ENCODE measurements around the gene OR2C3.
"Not testable (repeated sequence)": the region's sequence is repeated elsewhere in the genome, so short reads cannot be mapped to it uniquely, and the experiment has no call there.

OR2C3 gene

GRCh38 chr1:247528812-247529474 lies 7.3 kb downstream of the OR2C3 start:
- in situ Hi-C loops (cut with MboI; ENCODE audit: low pct_unique_long_range_greater_than_20kb, low sequenced_read_pairs): no loop called here

GRCh38 chr1:247521886-247522285 lies 14.4 kb downstream of the OR2C3 start:
- in situ Hi-C loops (cut with MboI; ENCODE audit: low pct_unique_long_range_greater_than_20kb, low sequenced_read_pairs); DNase-seq: not testable (repeated sequence)

More at GRCh38 chr1:247528812-247529474, 7.3 kb downstream of the OR2C3 start:
- no peak for DNase-seq

- in situ Hi-C loops (cut with MboI; ENCODE audit: low pct_unique_long_range_greater_than_20kb, low sequenced_read_pairs): no loop called here
- no peak for DNase-seq
Measured at GRCh38 chr1:247518613-247518891, 17.7 kb downstream of the OR2C3 start.

GRCh38 chr1:247517795-247518612 lies 18.2 kb downstream of the OR2C3 start:
- no peak for DNase-seq

GRCh38 chr1:247506831-247507230 lies 29.4 kb downstream of the OR2C3 start:
- DNase-seq: no peak
- in situ Hi-C loops (cut with MboI; ENCODE audit: low pct_unique_long_range_greater_than_20kb, low sequenced_read_pairs): no loop called here

More at GRCh38 chr1:247517795-247518612, 18.2 kb downstream of the OR2C3 start:
- in situ Hi-C loops (cut with MboI; ENCODE audit: low pct_unique_long_range_greater_than_20kb, low sequenced_read_pairs): no loop called here

GRCh38 chr1:247500865-247501264 lies 35.4 kb downstream of the OR2C3 start:
- DNase-seq: no peak
- in situ Hi-C loops (cut with MboI; ENCODE audit: low pct_unique_long_range_greater_than_20kb, low sequenced_read_pairs): no loop called here

GRCh38 chr1:247496581-247497285 lies 39.5 kb downstream of the OR2C3 start:
- in situ Hi-C loops (cut with MboI; ENCODE audit: low pct_unique_long_range_greater_than_20kb, low sequenced_read_pairs): no loop called here
- no peak for DNase-seq

GRCh38 chr1:247494767-247495166 lies 41.5 kb downstream of the OR2C3 start:
- in situ Hi-C loops (cut with MboI; ENCODE audit: low pct_unique_long_range_greater_than_20kb, low sequenced_read_pairs): no loop called here
- peak; percentile 77 for DNase-seq

- DNase-seq: no peak
- in situ Hi-C loops (cut with MboI; ENCODE audit: low pct_unique_long_range_greater_than_20kb, low sequenced_read_pairs): no loop called here
Measured at GRCh38 chr1:247493106-247493505, 43.1 kb downstream of the OR2C3 start.

GRCh38 chr1:247491328-247491727 lies 44.9 kb downstream of the OR2C3 start:
- no peak for DNase-seq
- in situ Hi-C loops (cut with MboI; ENCODE audit: low pct_unique_long_range_greater_than_20kb, low sequenced_read_pairs): no loop called here

- in situ Hi-C loops (cut with MboI; ENCODE audit: low pct_unique_long_range_greater_than_20kb, low sequenced_read_pairs): no loop called here
- peak; percentile 79 for DNase-seq
Measured at GRCh38 chr1:247487057-247487456, 49.2 kb downstream of the OR2C3 start.

- in situ Hi-C loops (cut with MboI; ENCODE audit: low pct_unique_long_range_greater_than_20kb, low sequenced_read_pairs): no loop called here
- DNase-seq: no peak
Measured at GRCh38 chr1:247482747-247483146, 53.5 kb downstream of the OR2C3 start.

GRCh38 chr1:247476328-247477058 lies 59.7 kb downstream of the OR2C3 start:
- in situ Hi-C loops (cut with MboI; ENCODE audit: low pct_unique_long_range_greater_than_20kb, low sequenced_read_pairs); DNase-seq: not testable (repeated sequence)

GRCh38 chr1:247475793-247476192 lies 60.4 kb downstream of the OR2C3 start:
- DNase-seq: no peak
- in situ Hi-C loops (cut with MboI; ENCODE audit: low pct_unique_long_range_greater_than_20kb, low sequenced_read_pairs): no loop called here
